ENCODE data around the gene CORO1A. TPM values are rescaled to one million over a fixed set of nuclear protein-coding genes. Genes with fewer than 3 reads are reported as not detected.
A peak's percentile ranks its signal among the peaks of the same experiment; 100 is the strongest.

CORO1A gene
- total RNA-seq, result 0.97 and 3.2 TPM in 2 replicates
- long read RNA-seq, partial matches to known transcripts, result 0 of 1 reads
- long read RNA-seq, other reads (novel, unspliced or antisense), result 1 of 1 reads

DNA sequence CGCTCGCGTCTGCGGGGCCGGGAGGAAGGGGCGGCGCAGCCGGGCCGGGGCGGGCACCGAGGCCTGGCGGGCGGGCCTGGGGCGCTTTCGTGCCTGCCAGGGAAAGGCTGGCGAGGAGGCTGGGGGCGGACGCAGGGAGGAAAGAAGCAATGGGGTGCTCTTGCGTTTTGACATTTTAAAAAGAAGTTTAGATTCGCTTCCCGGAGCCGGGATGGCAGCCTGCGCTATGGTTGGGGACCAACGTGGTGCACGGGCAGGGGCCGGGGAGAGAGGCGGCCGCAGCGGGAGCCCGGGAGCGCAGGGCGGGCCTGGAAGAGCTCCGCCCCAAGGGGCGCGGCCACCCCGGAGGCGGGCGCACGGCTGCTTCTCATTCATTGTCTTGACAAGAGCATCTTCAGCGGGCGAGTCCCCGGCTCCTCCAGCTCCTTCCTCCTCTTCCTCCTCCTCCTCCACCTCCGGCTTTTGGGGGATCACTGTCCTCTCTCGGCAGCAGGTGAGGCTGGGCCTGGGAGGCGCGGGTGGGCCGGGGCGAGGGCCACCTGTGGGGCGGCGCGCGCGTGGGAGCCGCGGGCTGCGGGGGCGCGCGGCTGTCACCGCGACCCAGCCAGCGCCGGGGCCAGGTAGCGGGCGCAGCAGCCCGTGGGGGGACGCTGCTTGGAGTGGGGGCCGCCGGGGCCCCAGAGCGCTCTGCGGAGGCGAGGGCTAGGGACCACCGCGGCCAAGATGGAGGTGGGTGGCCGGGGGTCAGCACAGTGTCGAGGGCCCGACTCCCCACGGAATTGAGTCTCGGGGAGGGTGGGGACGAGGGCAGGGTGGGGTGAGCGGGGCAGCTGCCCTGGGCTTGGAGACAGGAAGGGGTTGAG is at the start of gene CORO1A:
TSS of gene CORO1A (plus strand) at position 370 of the 863 bp plus-strand sequence. CDS start 1,608 bp downstream, outside the sequence.
- no peak for TF ChIP-seq CTCF (IDR thresholded peaks at IDR 0.05)
- peak; percentile 93 for DNase-seq (ENCODE audit: extremely low spot score, unreplicated experiment)
- Mint-ChIP-seq H3K36me3 (ENCODE audit: unreplicated experiment) (no peaks in the 10 kb centered on the region), H3K4me1 (ENCODE audit: unreplicated experiment) (peaks cover 5% of the 10 kb centered on the region), H3K27me3 (ENCODE audit: unreplicated experiment) (no peaks in the 10 kb centered on the region), H3K9me3 (ENCODE audit: unreplicated experiment) (no peaks in the 10 kb centered on the region), H3K27ac (ENCODE audit: unreplicated experiment) (peak within 1 kb of the TSS; percentile 52), H3K4me3 (ENCODE audit: unreplicated experiment) (peak within 1 kb of the TSS; percentile 84)

GRCh38 chr16:30136971-30137605 is 46.3 kb upstream of the CORO1A start:
- Mint-ChIP-seq H3K9me3 (ENCODE audit: unreplicated experiment) (no peaks in the 10 kb centered on the region), H3K36me3 (ENCODE audit: unreplicated experiment) (no peaks in the 10 kb centered on the region), H3K27ac (ENCODE audit: unreplicated experiment) (no peak overlapping the region), H3K4me1 (ENCODE audit: unreplicated experiment) (no peaks in the 10 kb centered on the region), H3K4me3 (ENCODE audit: unreplicated experiment) (no peak overlapping the region), H3K27me3 (ENCODE audit: unreplicated experiment) (peaks cover 8% of the 10 kb centered on the region)
- no peak for DNase-seq (ENCODE audit: extremely low spot score, unreplicated experiment)
- TF ChIP-seq CTCF (IDR thresholded peaks at IDR 0.05), result no peak

DNA sequence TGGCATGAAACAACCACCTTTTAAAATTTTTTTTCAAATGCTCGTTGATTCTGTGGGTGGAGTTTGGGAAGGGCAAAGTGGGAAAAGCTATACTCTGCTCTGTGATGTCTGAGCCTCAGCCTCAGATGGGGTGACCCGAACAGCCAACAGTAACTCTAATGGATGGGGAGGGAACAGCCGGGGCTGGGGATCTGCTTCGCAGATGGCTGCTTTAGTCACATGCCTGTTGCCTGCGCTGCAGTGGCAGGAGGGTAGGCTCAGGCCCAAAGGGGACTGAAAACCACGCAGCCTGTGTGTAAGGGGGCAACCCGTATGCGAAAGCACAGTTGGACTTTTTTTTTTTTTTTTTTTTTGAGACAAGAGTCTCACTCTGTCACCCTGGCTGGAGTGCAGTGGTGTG is 45.5 kb upstream of the CORO1A start:
- Mint-ChIP-seq H3K36me3 (ENCODE audit: unreplicated experiment) (no peaks in the 10 kb centered on the region), H3K9me3 (ENCODE audit: unreplicated experiment) (no peaks in the 10 kb centered on the region), H3K4me1 (ENCODE audit: unreplicated experiment) (no peaks in the 10 kb centered on the region), H3K27ac (ENCODE audit: unreplicated experiment) (no peak overlapping the region), H3K4me3 (ENCODE audit: unreplicated experiment) (no peak overlapping the region), H3K27me3 (ENCODE audit: unreplicated experiment) (peaks cover 8% of the 10 kb centered on the region)
- TF ChIP-seq CTCF (IDR thresholded peaks at IDR 0.05), result no peak
- DNase-seq (ENCODE audit: extremely low spot score, unreplicated experiment), result no peak

DNA sequence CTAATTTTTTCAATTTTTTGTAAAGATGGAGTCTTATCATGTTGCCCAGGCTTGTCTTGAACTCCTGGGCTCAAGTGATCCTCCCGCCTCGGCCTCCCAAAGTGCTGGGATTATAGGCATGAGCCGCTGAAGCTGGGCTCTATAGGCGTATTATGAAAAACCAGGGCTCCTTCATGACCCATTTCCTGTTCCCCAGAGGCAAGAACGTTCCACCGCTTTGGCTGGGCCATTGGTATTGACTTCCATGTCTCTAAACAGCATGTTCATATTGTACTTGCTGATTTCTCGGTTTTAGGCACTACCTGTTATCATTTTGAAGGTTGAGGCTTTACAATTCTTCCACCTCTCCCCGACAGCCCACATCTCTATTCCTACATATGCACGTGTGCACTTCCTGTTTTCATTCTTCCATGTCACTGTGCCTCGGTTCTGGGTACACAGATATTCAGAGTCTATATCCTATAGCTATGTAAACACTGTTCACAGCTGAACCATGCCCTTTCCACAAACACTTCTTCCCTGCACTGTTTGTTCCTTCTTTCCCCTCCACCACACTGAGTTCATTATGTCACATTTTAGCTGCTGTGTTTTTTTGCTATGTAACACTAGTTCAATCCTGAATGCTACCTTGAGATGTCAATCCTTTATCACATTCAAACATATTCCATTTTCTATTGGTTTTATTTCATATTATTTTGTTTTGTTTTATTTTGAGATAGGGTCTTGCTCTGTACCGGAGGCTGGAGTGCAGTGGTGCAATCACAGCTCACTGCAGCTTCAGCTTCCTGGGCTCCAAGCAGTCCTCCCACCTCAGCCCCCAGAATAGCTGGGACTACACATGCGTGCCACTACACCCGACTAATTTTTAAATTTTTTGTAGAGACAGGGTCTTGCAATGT is 43.6 kb upstream of the CORO1A start:
- no peak overlapping the region for H3K27ac Mint-ChIP-seq (ENCODE audit: unreplicated experiment)
- TF ChIP-seq CTCF (IDR thresholded peaks at IDR 0.05), result no peak
- no peaks in the 10 kb centered on the region for H3K4me1 Mint-ChIP-seq (ENCODE audit: unreplicated experiment)
- H3K4me3 Mint-ChIP-seq (ENCODE audit: unreplicated experiment), result no peak overlapping the region
- H3K9me3 Mint-ChIP-seq (ENCODE audit: unreplicated experiment), result no peaks in the 10 kb centered on the region
- H3K27me3 Mint-ChIP-seq (ENCODE audit: unreplicated experiment), result peaks cover 9% of the 10 kb centered on the region
- no peaks in the 10 kb centered on the region for H3K36me3 Mint-ChIP-seq (ENCODE audit: unreplicated experiment)
- DNase-seq (ENCODE audit: extremely low spot score, unreplicated experiment), result no peak
